Endothelial cell of hepatic sinusoid (primary cell): ENCODE data around the gene DNAJC11.
"Not testable (repeated sequence)": the region's sequence is repeated elsewhere in the genome, so short reads cannot be mapped to it uniquely, and the experiment has no call there.

Experiments used
- in situ Hi-C: cut with HindIII; loops from 2 replicates; pipeline ENCODE4 v1.10.0; 2017; ENCODE audit warnings: low sequenced_read_pairs

Gene DNAJC11

DNA sequence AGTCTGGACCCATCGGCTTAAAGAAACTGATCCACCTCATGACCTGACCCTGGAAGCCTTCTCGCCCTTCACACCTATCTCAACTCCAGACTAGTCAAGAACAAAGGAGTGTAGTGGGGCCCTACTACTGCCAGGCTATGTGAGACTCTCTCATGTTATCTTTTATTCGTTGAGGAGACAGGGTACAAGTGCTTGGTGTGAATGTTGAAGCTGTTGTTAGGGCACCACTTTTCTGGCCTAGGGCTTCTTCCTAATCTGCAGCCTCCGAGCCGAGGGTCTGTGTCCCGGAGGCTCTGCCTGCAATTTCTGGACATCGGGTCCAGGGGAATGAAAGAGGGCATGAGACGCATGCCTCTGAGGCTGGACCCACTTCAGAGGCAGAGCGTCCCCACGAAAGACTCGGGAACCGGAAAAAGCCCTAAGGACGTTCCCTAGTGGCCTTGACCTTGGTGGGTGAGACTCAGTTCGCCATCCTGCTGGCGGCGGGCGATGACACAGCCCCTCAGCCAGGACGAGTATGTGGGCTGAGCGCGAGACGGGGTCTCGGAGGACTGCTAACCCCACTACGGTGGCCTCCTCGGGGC lies 671 bp downstream of the DNAJC11 start:
- in situ Hi-C loops = loop anchor here (25.0 kb wide), 1 partner anchor 186 kb away; no protein-coding TSS in a partner anchor

DNA sequence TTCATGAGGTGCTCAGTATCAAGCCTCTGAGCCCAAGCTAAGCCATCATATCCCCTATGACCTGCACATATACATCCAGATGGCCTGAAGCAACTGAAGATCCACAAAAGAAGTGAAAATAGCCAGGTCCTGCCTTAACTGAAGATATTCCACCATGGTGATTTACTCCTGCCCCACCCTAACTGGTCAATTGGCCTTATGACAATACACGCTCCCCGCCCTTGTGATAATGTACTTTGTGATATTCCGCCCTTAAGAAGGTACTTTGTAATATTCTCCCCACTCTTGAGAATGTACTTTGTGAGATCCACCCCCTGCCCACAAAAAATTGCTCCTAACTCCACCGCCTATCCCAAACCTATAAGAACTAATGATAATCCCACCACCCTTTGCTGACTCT lies 1.7 kb downstream of the DNAJC11 start:
- in situ Hi-C loops = loop anchor here (25.0 kb wide), 1 partner anchor 187 kb away; no protein-coding TSS in a partner anchor

DNA sequence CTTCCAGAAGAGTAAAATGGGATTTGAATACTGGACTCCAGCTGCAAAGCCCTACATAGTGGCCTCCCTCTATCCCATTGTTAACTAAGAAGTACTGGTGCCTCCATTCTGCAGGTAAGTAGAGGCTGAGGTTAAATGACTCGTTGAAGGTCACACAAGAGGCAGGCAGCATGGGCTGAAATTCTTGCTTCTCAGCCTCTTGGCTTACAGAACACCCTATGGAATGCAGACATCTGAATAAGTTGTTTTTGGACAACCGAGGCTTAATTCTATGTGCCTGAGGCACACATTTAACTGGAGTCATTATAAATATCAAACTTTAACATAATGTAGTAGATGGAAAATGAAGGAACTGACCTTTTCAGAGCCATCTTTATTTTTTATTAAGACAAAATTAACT lies 5.7 kb downstream of the DNAJC11 start:
- in situ Hi-C loops = no loop called here

DNA sequence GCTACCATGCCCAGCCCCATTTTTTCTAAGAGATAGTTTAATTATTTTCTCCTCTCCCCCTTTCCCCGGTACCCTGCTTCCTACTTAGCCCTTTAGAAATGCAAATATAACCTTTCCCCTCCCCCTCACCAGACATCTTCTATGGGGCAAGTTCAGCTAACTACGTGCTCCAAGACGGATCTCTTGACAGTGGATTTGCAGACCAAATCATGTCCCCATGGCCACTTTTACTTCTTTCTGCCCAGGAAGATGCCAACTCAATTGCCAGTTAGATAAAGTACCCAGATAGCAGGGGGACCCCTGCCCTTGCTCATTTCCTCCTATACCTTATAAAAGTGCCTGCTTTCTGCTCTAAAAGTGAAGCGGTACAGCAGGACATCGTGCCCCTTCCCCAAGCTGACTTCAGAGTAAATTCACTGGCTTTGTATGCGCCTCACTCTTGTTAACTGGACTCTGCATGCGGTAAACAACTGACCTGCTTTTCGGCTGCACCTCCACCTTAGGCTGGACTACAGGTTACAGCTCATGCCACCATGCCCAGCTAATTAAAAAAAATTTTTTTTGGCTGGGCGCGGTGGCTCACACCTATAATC lies 7.4 kb downstream of the DNAJC11 start:
- in situ Hi-C loops = no loop called here

DNA sequence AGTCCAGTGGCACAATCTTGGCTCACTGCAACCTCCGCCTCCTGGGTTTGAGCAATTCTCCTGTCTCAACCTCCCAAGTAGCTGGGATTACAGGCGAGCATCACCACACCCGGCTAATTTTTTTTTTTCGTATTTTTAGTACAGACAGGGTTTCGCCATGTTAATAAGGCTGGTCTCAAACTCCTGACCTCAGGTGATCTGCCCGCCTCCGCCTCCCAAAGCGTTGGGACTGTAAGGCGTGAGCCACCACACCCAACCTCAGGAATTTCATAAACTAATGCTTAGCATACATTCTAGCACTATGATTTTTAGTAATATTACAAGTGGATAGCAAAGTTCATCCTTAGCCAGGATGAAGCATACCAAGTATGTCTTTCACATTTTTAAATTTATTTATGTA lies 8.7 kb downstream of the DNAJC11 start:
- in situ Hi-C loops = no loop called here

DNA sequence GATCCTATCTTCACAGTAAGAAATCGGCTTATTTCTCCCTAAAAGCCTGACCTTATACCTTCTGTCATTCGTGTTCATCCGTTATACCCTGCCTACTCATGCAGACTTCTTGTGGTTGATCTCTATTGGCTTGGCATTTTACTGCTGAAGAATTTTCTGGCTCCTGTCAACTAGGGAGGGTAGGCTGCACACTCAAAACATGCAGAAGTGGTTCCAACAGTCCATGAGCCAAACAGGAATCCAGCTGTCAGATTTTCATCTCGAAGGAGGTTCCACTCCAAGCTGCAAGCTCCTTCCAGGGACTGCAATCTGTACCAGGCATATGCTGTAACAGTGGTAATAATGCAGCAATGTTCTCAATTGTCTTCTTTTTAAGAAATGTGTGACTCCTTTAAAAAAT lies 10.1 kb downstream of the DNAJC11 start:
- in situ Hi-C loops = no loop called here

DNA sequence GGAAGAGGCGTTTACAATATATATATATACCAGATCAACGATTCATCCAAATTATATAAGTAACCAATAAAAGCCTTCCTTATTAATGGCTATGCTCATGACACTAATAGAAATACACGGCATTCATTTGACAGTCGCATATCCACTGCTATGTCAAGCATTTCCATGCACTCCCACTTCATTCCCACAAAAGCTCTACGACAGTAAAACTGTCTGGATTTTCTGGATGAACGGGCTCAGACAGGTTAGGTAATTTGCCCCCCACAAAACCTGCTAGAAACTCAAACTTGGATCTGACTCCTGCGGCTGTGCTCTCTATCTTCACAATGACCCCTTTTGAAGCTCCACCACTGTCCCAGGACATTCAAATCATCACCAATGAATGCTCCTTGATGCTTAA lies 11.4 kb downstream of the DNAJC11 start:
- in situ Hi-C loops = no loop called here

DNA sequence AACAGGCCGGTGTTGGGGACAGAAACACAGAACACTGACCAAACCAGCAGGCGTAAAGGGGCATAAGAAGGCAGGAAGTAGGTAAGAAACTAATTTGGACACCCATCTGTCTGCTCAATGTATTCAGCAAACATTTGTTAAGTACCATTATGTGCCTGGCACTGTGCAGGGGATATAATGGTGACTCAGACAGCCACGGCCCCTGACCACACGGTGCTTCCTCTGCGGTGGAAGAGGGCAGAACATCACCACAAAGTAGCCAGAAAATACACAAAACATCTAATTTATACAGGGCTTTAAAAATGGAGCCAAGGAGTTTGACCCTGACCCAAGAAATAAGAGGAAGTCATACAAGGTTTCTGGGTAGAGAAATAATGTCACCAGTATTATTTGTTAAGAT lies 12.9 kb downstream of the DNAJC11 start:
- in situ Hi-C loops = no loop called here

DNA sequence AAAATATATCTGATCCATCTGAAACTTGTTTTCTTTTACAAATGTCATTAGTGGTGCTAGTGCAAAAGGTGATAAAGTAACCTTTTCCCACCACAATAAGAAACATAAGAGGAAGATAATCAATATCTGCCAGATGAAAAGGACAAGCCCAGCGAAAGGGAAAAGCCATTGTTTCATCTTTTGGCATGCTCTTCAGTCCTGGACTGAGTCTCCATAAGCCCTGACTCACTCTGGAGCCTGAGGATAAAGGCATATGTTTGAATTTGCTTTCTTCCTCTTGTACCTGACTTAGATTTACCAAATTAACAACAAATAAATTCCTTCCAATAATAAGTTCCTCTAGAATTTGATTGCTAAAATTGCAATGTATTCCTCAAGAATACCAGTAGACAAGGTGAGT lies 13.6 kb downstream of the DNAJC11 start:
- in situ Hi-C loops = no loop called here

DNA sequence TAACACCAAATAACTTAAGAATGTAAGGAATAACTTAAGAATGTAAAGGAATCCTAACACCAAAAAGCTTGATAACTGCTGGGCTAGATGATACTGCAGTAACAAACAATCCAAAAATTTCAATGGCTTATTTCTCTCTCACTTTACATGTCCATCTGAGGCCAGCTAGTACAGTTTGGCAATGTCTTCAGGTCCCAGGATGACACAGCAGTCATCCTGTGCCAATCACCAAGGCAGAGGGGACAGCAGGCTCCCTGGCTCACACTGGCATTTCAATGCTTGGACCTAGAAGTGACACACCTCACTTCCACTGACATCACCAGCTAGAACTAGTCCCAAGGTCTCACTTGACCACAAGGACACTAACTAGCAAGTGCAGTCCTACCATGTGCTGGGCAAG lies 15.3 kb downstream of the DNAJC11 start:
- in situ Hi-C loops = no loop called here

DNA sequence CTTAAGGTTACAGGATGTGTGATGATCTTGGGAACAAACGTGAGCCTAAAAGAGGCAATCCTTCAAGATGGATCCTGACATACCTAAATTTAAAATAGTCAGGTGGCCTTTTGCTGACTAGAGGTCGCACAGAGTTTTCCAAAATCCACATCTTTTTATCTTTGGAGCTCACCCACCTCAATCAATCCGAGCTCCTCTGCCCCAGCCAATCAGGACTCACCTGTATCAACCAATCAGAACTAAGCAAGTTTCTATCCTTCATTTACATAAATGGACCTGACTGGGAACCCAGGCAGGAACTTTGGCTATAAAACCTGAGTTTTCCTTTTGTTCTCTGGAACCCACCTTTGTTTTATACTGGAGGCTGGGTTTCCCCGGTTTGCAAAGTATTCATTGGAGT lies 16.2 kb downstream of the DNAJC11 start:
- in situ Hi-C loops = no loop called here

DNA sequence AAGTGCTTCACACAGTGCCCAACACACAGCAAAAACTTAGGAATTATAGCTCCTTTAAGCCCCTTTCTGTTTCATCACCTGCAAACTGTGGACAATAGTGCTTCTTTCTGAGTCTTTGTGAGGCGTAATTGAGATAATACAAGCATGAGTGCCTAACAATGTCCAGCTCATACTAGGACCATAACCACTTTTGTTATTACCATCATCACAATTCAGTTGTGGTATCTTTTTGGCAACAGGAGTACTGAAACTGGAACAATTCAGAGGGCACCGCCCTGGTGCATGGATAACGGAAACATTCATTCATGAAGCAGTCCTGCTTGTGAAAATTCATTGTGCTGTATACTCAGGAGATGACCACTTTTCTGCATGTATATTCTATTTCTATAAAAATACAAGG lies 18.2 kb downstream of the DNAJC11 start:
- in situ Hi-C loops = no loop called here

DNA sequence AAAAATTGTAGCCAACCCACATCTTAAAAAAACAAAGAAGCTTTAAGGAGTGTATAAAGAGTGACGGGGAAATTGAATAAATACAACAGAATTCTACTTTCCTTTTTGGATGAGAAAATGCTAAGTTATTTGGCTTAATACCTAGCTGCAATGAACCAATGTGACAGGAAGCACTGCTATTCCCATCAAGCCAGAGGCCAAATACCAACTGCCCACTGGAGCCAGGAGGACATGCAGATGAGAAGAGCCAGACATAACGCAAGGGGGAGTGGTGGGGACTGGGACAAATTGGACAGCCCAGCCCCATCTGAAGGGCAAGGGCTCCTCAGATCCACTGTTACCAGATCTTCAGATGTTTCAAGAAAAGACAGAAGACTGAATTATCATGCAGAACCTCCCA lies 25.7 kb downstream of the DNAJC11 start:
- in situ Hi-C loops = no loop called here

DNA sequence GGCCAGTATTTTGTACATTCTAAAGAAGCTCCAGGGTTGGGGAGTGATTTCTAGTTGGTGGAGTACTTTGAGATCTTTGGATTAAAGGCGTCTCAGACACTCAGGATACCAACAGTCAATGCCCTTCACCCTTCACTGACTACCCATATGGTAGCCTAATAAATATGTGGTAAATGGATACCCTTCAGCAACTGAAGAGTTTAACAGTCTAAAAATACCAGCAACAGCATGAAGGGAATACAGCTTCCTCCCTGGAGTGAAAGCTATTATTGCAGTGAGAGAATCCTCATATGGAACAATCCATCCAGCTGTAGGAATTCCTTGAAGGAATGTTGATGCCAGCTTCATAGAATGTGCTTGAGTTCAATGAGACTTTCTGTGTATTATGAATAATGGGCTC lies 26.8 kb downstream of the DNAJC11 start:
- in situ Hi-C loops = loop anchor here (5.0 kb wide), 2 partner anchors 48 to 57 kb away; no protein-coding TSS in a partner anchor

DNA sequence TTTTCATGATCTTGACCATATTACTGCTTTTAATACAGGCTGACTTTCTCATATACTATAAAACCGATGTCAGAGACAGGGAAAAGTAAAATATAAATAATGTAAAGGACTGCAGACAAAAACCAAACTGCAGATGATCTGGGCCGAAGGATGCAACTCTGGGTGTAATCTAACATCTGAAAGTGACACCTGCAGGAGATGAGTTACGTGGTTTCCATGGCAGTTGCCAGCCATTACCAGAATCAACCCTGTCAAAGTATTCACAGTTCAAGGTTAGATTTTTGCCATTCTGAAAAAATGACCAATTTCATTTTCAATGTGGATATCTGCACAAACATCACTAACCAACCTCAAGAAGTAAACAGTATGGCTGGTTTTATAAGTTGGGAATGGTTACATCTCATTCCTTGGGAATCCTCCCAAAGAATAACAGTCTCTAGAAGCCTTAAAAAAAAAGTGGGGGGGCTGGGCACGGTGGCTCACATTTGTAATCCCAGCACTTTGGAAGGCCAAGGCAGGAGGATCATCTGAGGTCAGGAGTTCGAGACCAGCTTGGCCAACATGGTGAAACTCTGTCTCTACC lies 27.7 kb downstream of the DNAJC11 start:
- in situ Hi-C loops = loop anchor here (5.0 kb wide), 2 partner anchors 48 to 57 kb away; no protein-coding TSS in a partner anchor

DNA sequence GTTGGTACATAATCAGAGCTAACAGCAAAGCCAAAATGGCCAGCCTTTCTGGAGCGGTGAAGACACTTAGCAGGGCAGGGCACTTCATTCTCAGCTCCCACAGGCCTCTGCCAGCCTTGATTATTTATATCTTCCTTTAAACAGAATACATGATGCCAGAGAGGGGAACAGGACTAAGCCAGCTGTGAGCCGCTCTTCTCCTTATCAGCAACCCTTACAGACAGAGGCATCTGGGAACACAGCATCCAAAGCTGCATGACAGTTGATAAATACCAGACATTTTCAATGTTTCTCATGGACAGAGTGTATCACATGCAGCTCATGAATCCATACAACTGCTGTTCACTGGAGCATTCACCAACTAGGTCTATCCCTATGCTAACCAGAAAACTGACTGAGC lies 29.1 kb downstream of the DNAJC11 start:
- in situ Hi-C loops = loop anchor here (5.0 kb wide), 2 partner anchors 50 to 55 kb away; no protein-coding TSS in a partner anchor

DNA sequence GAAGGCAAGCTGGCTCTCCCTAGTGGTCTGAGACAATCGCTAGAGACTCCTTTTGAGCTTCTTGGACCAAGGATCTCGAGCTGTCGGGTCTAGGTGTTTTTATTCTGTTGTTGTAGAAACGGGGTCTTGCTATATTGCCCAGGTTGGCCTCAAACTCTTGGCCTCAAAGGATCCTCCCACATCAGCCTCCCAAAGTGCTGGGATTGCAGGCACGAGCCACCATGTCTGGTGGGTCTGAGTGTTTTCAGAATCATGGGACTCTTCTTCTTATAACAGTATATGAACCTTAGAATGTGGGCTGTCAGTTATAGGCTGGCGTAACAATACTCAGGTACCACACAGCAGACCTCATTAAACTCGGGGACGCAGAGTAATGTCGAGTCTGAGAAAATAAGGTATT lies 33.1 kb downstream of the DNAJC11 start:
- in situ Hi-C loops = no loop called here

DNA sequence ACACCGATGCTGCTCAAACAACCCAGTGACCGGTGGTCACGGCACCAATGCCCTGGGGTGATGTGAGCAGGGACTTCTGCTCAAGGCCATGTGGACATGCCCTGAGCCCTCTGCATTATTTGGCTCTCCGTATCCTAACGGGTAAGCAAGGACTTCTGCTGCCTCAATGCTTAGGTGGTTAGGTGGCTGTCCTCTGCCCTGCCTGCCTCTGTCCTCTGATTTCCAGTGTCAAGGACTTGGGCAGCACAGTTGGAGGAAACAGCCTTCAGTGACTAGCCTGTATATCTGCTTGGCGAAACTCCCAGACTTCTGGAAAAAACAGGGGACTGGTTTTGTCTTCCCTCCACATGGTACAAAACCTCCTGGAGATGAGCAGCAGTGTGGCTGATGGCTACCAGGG lies 34.5 kb downstream of the DNAJC11 start:
- in situ Hi-C loops = no loop called here

DNA sequence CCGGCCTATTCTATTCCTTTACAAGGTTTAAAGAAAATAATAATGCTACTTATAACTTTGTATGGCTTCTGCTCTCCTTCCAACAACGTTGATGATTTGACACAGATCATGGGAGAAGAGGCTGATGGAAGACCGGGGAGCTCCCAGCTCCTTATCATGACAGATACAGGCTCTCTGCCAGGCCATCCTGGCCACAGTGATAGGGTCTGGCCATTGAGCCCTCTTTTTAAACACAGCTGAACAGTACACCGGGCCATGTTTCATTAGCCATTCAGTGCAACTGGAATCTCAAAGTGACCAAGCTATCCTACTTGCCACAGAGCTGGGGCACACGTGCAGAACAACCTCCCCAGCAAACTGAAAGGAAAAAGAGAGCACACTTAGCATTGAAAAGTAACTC lies 34.9 kb downstream of the DNAJC11 start:
- in situ Hi-C loops = no loop called here

DNA sequence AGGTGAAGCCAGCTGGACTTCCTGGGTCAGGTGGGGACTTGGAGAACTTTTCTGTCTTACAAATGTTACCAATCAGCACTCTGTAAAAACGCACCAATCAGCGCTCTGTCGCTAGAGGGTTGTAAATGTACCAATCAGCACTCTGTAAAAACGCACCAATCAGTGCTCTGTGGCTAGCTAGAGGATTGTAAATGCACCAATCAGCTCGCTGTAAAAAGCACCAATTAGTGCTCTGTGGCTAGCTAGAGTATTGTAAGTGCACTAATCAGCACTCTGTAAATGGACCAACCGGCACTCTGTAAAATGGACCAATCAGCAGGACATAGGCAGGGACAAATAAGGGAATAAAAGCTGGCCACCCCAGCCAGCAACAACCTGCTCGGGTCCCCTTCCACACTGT lies 39.1 kb downstream of the DNAJC11 start:
- in situ Hi-C loops = not testable (repeated sequence)

DNA sequence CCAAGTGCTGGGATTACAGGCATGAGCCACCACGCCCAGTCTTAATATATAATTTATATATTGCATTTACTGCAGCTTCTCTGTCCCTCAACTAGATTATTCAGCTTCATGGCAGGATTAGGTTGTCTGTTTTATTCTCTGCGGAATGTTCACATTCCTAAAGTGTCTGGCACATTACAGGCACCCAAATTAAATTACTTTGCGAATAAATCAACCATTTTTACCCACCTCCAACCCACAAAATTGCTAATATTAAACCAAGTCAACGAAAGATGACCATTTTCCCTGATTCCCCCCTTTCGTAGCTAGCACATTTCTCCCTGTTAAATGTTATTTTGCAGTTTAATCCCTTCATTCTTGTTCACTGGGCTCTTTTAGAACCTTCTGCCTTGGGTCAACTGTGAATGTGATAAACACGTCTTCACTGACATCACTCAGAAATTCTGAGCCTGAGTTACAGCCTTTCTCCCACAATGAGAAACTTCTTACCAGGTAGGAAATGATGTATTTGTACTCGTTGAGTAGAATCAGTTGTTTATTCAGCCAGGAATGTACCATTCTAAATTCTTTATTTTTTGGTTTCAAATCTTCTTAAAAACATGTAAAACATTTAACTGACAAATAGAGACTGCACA lies 41.1 kb downstream of the DNAJC11 start:
- in situ Hi-C loops = no loop called here
